Erythroblast (primary cell): ENCODE measurements around the gene RAI14.

Experiments
- GATA1 ChIP-seq: IDR thresholded peaks from 2 replicates; pipeline ENCODE4 v1.6.1; 2011; ENCODE audit warnings: low read depth, mild to moderate bottlenecking, control low read depth, low read length, moderate library complexity
- POLR2A ChIP-seq: IDR thresholded peaks from 2 replicates; pipeline ENCODE4 v1.6.1; 2011; ENCODE audit warnings: mild to moderate bottlenecking, low read length

- TF ChIP-seq POLR2A (no peak), GATA1 (no peak)
Observed at GRCh38 chr5:34833976-34834793, 178.1 kb downstream of the RAI14 start.
